Gastroesophageal sphincter (tissue), 3 donors: ENCODE measurements around the gene MYBPC1.

Experiments
- EP300 ChIP-seq: sonication (generic); formaldehyde crosslinking; IDR thresholded peaks from one replicate; pipeline ENCODE4 v1.6.1; 2017; ENCODE audit warnings: antibody characterized with exemption, mild to moderate bottlenecking
- POLR2A ChIP-seq, 2 donors: fragments of 450-650 bp; IDR thresholded peaks; one replicate each; pipeline ENCODE4 v1.6.1; 2017; ENCODE audit warnings: antibody characterized with exemption in 2 of 2, mild to moderate bottlenecking in 2 of 2, moderate library complexity in 1 of 2
- POLR2AphosphoS5 ChIP-seq: sonication (generic); formaldehyde crosslinking; IDR thresholded peaks from one replicate; pipeline ENCODE4 v1.6.1; 2017; ENCODE audit warnings: antibody characterized with exemption
- TF ChIP-seq, protein P1 (sequence below), 4 experiments: fragments of 200-600 bp in 2 of 4; fragments of 450-650 bp in 2 of 4; sonication (generic) in 1 of 4; IDR thresholded peaks; one replicate each; pipeline ENCODE4 v1.5.1; 2017 to 2019; ENCODE audit warnings: antibody characterized with exemption in 4 of 4, mild to moderate bottlenecking in 2 of 4, moderate library complexity in 2 of 4

DNA sequence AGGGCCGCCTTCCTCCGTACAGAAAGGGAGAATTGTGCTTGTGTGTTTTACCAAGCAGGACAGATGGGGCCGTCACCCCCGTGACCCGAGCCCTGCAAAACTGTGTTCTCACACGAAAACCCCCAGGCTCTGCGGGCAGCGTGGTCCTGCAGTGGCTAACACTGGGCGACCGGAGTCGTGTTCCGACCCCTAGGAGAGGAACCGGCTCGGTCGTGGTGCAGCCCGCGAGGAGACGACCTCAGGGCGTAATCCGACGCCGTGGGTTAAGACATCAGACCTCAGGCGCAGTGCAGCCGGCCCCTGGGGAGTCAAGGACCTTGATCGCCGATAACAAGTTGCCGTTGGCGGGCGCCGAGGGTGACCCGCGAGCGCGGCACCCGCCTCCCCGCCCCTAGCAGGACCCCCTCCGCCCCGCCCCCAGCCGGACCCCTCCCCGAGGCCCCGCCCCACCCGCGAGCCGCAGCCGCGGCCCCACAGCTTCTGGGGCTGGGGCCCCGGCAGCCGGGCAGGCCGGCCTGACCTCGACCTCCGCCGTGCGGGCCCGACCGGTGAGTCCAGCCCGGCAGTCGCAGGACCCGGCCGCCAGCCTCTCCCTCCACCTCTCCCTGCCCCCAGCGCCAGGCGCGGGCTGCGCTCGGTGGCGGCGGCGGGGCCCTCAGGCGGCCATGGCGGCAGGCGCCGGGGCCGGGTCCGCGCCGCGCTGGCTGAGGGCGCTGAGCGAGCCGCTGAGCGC lies 102.6 kb downstream of the MYBPC1 start, which contains the start of gene CHPT1:
- TF ChIP-seq, protein P1, sequence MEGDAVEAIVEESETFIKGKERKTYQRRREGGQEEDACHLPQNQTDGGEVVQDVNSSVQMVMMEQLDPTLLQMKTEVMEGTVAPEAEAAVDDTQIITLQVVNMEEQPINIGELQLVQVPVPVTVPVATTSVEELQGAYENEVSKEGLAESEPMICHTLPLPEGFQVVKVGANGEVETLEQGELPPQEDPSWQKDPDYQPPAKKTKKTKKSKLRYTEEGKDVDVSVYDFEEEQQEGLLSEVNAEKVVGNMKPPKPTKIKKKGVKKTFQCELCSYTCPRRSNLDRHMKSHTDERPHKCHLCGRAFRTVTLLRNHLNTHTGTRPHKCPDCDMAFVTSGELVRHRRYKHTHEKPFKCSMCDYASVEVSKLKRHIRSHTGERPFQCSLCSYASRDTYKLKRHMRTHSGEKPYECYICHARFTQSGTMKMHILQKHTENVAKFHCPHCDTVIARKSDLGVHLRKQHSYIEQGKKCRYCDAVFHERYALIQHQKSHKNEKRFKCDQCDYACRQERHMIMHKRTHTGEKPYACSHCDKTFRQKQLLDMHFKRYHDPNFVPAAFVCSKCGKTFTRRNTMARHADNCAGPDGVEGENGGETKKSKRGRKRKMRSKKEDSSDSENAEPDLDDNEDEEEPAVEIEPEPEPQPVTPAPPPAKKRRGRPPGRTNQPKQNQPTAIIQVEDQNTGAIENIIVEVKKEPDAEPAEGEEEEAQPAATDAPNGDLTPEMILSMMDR (IDR thresholded peaks at IDR 0.05), result peak in 1 of 4 experiments; percentile 6
- no peak for TF ChIP-seq EP300
- TF ChIP-seq POLR2AphosphoS5, result peak; percentile 39
- TF ChIP-seq POLR2A (IDR thresholded peaks at IDR 0.05), result peak in 1 of 2 donors; percentile 66
